ENCODE results near the gene MICALL1. TPM values are rescaled to one million over a fixed set of nuclear protein-coding genes. Genes with fewer than 3 reads are reported as not detected.

MICALL1 gene
- polyA plus RNA-seq, 3 donors: 9.1 to 19.6 (median 11.0) TPM

GRCh38 chr22:37991731-37992442 is 85.8 kb downstream of the MICALL1 start:
- no peak overlapping the region for H3K27ac ChIP-seq (ENCODE audit: low read depth, low read length)
- 64 to 85% (median 74%) methylated on average over 6 of the region's 6 CpGs for WGBS, 3 donors

Other genes with a start within 250 kb of the MICALL1 start
- 1 to 10 TPM; 4.7 to 5.7 (median 4.9) TPM for gene PDXP, start 247.6 kb upstream of the MICALL1 start, polyA plus RNA-seq
- 1,000 to 10,000 TPM in 2 of 3 donors, 100 to 1,000 TPM in 1; 418 to 4,149 (median 2,198) TPM for gene LGALS1, start 230.7 kb upstream of the MICALL1 start, polyA plus RNA-seq
- gene NOL12, start 220.0 kb upstream of the MICALL1 start, polyA plus RNA-seq: 10 to 100 TPM; 15.7 to 31.7 (median 17.5) TPM
- gene TRIOBP, start 209.2 kb upstream of the MICALL1 start, polyA plus RNA-seq: 100 to 1,000 TPM in 1 of 3 donors, 10 to 100 TPM in 2; 28.1 to 104 (median 74.8) TPM
- 10 to 100 TPM; 13.6 to 33.2 (median 14.7) TPM for gene GCAT, start 98.4 kb upstream of the MICALL1 start, polyA plus RNA-seq
- gene GALR3, start 82.9 kb upstream of the MICALL1 start, polyA plus RNA-seq: under 1 TPM in 1 of 3 donors, not detected in 2; 0.15 TPM
- gene ANKRD54, start 62.0 kb upstream of the MICALL1 start, polyA plus RNA-seq: 10 to 100 TPM; 12.7 to 18.3 (median 13.9) TPM
- gene EIF3L, start 56.9 kb upstream of the MICALL1 start, polyA plus RNA-seq: 100 to 1,000 TPM; 315 to 364 (median 352) TPM
- gene C22orf23, start 47.3 kb downstream of the MICALL1 start, polyA plus RNA-seq: 1 to 10 TPM in 1 of 3 donors, under 1 TPM in 2; 0.16 to 1.6 (median 0.31) TPM
- 100 to 1,000 TPM in 2 of 3 donors, 10 to 100 TPM in 1; 58.9 to 144 (median 134) TPM for gene POLR2F, start 47.4 kb downstream of the MICALL1 start, polyA plus RNA-seq
- gene SOX10, start 78.3 kb downstream of the MICALL1 start, polyA plus RNA-seq: 1 to 10 TPM in 1 of 3 donors, under 1 TPM in 2; 0.49 to 2.1 (median 0.79) TPM
- gene PICK1, start 151.1 kb downstream of the MICALL1 start, polyA plus RNA-seq: 10 to 100 TPM; 19.6 to 23.5 (median 20.6) TPM
- under 1 TPM; 0.21 to 0.34 (median 0.31) TPM for gene SLC16A8, start 177.9 kb downstream of the MICALL1 start, polyA plus RNA-seq
- 1 to 10 TPM in 2 of 3 donors, under 1 TPM in 1; 0.38 to 2.5 (median 1.2) TPM for gene BAIAP2L2, start 204.4 kb downstream of the MICALL1 start, polyA plus RNA-seq